ENCODE data around the gene RNASE7.

RNASE7 gene

DNA sequence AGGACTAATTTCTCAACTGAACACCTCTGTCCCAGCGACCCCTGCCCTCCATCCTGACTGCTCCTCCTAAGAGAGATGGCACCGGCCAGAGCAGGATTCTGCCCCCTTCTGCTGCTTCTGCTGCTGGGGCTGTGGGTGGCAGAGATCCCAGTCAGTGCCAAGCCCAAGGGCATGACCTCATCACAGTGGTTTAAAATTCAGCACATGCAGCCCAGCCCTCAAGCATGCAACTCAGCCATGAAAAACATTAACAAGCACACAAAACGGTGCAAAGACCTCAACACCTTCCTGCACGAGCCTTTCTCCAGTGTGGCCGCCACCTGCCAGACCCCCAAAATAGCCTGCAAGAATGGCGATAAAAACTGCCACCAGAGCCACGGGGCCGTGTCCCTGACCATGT lies 756 bp downstream of the RNASE7 start:
- no peaks in the 10 kb centered on the region for H3K36me3 ChIP-seq (ENCODE audit: control insufficient read depth, insufficient read depth, low read length)
- no peaks in the 10 kb centered on the region; the same call in none of the 2 replicates for H3K27me3 ChIP-seq (replicated peaks; ENCODE audit: control insufficient read depth, insufficient read depth, low read length)
- no peak overlapping the region for H3K4me3 ChIP-seq (replicated peaks; ENCODE audit: low read depth, low read length)
- TF ChIP-seq, protein P1, sequence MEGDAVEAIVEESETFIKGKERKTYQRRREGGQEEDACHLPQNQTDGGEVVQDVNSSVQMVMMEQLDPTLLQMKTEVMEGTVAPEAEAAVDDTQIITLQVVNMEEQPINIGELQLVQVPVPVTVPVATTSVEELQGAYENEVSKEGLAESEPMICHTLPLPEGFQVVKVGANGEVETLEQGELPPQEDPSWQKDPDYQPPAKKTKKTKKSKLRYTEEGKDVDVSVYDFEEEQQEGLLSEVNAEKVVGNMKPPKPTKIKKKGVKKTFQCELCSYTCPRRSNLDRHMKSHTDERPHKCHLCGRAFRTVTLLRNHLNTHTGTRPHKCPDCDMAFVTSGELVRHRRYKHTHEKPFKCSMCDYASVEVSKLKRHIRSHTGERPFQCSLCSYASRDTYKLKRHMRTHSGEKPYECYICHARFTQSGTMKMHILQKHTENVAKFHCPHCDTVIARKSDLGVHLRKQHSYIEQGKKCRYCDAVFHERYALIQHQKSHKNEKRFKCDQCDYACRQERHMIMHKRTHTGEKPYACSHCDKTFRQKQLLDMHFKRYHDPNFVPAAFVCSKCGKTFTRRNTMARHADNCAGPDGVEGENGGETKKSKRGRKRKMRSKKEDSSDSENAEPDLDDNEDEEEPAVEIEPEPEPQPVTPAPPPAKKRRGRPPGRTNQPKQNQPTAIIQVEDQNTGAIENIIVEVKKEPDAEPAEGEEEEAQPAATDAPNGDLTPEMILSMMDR (IDR thresholded peaks at IDR 0.05; ENCODE audit: insufficient read depth, low read length, poor library complexity, severe bottlenecking) = no peak
- DNase-seq (ENCODE audit: extremely low read depth, insufficient read length) = no peak

DNA sequence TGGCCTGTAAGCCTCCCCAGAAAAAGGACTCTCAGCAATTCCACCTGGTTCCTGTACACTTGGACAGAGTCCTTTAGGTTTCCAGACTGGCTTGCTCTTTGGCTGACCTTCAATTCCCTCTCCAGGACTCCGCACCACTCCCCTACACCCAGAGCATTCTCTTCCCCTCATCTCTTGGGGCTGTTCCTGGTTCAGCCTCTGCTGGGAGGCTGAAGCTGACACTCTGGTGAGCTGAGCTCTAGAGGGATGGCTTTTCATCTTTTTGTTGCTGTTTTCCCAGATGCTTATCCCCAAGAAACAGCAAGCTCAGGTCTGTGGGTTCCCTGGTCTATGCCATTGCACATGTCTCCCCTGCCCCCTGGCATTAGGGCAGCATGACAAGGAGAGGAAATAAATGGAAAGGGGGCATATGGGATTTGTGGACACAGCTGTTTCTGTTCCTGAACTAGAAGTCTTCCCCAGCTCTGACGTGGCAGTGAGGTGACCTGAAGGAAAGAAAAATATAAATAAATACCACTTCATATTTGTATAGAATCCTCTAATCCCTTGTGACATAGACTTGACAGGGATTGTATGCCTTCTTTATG lies 1.3 kb downstream of the RNASE7 start:
- Histone ChIP-seq H3K27me3 (replicated peaks; ENCODE audit: control insufficient read depth, insufficient read depth, low read length) (no peaks in the 10 kb centered on the region; the same call in none of the 2 replicates), H3K36me3 (ENCODE audit: control insufficient read depth, insufficient read depth, low read length) (no peaks in the 10 kb centered on the region), H3K4me3 (replicated peaks; ENCODE audit: low read depth, low read length) (no peak overlapping the region)
- TF ChIP-seq, protein P1 (IDR thresholded peaks at IDR 0.05; ENCODE audit: insufficient read depth, low read length, poor library complexity, severe bottlenecking) = no peak
- DNase-seq (ENCODE audit: extremely low read depth, insufficient read length) = no peak

DNA sequence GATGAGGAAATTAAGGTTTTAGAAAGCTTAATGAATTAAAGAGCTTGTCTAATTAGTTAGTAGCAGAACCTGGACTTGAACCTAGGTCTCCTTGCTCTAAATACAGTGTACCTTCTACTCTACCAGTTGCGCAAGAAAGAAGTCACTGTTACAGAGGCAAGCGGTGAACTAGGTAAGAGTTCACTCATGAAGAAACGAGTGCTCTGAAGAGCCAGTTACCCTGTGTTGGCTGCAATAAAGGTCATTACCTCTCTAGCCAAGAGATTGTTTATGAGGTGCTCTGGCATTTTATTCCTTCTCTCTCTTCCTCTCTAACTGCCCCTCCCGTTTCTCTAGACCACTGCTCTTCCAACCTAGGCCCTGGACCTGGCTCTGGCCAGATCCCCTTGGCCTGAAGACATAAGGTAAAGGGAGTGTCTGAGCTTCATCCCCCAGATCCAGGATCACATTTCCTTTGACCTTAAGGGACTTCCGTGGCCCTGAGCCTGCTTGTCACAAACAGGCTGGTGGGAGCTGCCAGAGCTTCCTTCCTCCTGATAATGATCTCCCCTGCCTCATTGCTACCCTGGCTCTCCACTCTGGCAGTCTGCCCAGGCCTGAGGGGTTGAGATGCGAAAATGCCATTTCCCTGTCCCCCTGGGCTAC lies 1.9 kb downstream of the RNASE7 start:
- Histone ChIP-seq H3K27me3 (replicated peaks; ENCODE audit: control insufficient read depth, insufficient read depth, low read length) (no peaks in the 10 kb centered on the region; the same call in none of the 2 replicates), H3K36me3 (ENCODE audit: control insufficient read depth, insufficient read depth, low read length) (no peaks in the 10 kb centered on the region), H3K4me3 (replicated peaks; ENCODE audit: low read depth, low read length) (no peak overlapping the region)
- no peak for DNase-seq (ENCODE audit: extremely low read depth, insufficient read length)
- TF ChIP-seq, protein P1 (IDR thresholded peaks at IDR 0.05; ENCODE audit: insufficient read depth, low read length, poor library complexity, severe bottlenecking) = no peak

DNA sequence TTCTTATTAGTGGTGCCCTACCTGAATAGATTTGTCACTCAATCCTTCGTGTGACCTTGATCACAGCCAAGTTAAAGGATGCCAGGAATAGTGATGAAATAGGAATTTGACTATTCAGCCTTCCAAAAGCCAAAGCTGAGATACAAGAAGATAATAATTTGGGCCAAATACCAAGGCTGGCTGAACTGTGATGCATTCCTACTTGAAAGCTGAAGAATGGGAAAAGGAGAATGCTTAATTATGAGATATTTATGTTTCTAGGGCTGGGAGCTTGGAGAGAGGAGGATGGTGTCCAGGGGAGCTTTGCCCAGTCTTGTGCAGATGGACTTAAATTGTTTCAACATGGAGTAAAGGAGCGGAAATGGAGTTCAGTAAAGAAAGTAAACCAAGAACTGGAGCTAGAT lies 5.2 kb downstream of the RNASE7 start:
- no peaks in the 10 kb centered on the region; the same call in none of the 2 replicates for H3K27me3 ChIP-seq (replicated peaks; ENCODE audit: control insufficient read depth, insufficient read depth, low read length)
- no peaks in the 10 kb centered on the region for H3K36me3 ChIP-seq (ENCODE audit: control insufficient read depth, insufficient read depth, low read length)
- no peak for DNase-seq (ENCODE audit: extremely low read depth, insufficient read length)
- TF ChIP-seq, protein P1 (IDR thresholded peaks at IDR 0.05; ENCODE audit: insufficient read depth, low read length, poor library complexity, severe bottlenecking) = no peak
- no peak overlapping the region for H3K4me3 ChIP-seq (replicated peaks; ENCODE audit: low read depth, low read length)

DNA sequence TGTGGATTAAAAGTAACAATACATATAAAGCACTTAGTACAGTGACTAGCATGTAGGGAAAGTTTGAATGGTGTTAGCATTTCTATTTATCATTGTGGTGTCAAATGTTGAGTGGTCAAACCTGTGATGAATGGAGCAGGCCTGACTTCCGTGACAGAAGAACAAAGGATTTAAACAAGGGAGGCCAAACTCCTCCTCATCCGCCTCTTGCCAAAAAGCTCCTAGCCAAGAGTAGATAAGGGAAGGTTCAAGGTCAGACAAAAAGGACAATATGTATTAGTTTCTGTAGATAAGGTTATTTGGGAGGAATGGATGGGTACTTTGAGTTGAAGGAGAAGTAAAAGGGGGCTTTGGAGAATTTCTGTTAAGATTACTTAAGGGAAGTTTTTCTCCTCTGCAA lies 6.5 kb downstream of the RNASE7 start:
- DNase-seq (ENCODE audit: extremely low read depth, insufficient read length) = no peak
- TF ChIP-seq, protein P1 (IDR thresholded peaks at IDR 0.05; ENCODE audit: insufficient read depth, low read length, poor library complexity, severe bottlenecking) = no peak
- H3K4me3 ChIP-seq (replicated peaks; ENCODE audit: low read depth, low read length) = no peak overlapping the region
- H3K36me3 ChIP-seq (ENCODE audit: control insufficient read depth, insufficient read depth, low read length) = no peaks in the 10 kb centered on the region
- H3K27me3 ChIP-seq (replicated peaks; ENCODE audit: control insufficient read depth, insufficient read depth, low read length) = no peaks in the 10 kb centered on the region; the same call in none of the 2 replicates

Measured in GM06990 (cell line).